ENCODE measurements around the gene MYH7B. TPM values are rescaled to one million over a fixed set of nuclear protein-coding genes. Genes with fewer than 3 reads are reported as not detected.

The MYH7B gene
- total RNA-seq, 1 donor from 2014 or later, result 1.4 TPM

DNA sequence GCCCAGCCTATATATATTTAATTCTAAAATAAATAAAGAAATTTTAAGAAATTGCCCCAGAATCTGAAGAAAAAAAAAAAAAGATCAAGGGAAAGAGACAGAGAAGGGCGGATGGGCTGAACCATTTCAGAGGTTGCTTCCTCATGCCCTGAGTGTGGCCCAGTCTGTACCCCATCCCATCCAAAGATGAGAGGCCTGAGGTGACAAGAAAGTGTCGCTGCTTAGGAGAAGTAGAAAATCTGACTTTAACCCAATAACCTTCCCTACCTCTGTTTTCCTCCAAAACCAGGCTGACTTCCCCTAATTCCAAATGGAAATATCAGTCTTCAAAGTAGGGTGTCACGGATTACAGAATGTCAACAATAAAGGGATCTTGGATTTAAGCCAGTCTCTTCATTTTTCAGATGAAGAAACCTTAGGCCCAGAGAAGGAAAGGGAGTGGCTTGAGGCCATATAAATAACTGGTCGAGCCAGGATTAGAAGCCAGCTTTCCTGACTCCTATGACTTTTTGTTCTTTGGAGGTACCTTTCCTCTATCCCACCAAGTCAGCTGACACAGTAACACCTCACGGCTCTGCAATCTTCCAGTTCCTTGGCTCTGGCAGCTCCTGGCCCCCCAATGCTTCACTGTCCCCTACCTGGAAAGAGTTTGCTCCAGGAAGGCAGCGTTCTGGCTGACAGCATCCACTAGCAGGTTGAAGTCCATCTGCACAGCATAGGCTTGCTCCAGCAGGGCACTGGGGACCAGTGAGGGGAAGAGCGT is 10.2 kb upstream of the MYH7B start:
- peak; percentile 52 for DNase-seq (ENCODE audit: low spot score)

GRCh38 chr20:34946661-34947060 is 9.0 kb upstream of the MYH7B start:
- no peak for DNase-seq (ENCODE audit: low spot score)

DNA sequence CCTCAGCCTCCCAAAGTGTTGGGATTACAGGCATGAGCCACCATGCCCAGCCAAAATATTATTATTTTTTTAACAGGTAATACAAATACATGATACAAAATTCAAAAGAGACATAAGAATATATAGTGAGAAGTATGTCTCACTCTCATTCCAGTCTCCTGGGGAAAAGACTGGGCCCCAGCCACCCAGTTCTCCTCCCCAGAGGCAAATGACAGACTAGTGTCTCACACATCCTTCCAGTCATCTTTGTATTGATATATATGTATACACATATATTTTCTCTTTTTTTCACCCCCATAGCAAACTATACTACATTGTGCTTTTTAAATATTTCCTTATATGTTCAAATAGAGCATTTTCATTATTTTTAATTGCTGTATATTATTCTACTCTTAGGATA is 8.3 kb upstream of the MYH7B start:
- DNase-seq (ENCODE audit: low spot score), result no peak

DNA sequence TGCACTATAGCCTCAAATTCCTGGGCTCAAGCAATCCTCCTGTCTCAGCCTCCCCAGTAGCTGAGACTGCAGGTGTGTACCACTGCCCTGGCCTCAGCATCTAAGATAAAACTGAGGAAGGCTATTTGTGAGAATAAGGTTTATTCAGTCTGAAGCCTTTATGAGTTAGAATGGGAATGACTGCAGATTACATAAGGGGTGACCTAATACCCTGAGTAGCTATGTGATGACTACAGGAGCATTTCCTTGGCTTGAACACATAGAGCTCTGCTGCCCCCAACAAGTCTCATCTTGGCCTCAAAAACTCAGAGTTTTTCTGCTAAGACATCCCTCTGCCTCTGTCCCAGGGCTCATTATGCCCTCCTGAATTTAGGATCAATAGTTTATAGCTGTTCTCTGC is 7.6 kb upstream of the MYH7B start:
- DNase-seq (ENCODE audit: low spot score), result no peak

DNA sequence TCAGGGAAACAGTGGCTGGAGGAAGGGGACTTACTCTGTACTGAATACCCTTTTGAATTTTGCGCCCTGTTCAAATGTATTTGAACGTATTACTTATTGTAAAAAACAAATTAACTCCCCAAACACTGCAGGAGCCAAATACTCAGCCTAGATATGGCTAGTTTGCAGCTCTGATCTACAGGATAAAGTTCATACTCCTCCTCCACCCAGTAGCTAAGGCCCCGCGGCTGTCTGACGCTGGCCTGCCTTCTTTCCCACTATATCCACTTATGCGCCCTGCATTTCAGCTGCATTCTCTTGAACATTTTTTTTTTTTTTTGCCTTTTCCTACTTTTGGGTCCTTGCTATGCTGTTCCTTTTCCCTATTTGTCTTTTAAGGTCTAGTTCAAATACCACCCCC is 6.5 kb upstream of the MYH7B start:
- DNase-seq (ENCODE audit: low spot score), result no peak

DNA sequence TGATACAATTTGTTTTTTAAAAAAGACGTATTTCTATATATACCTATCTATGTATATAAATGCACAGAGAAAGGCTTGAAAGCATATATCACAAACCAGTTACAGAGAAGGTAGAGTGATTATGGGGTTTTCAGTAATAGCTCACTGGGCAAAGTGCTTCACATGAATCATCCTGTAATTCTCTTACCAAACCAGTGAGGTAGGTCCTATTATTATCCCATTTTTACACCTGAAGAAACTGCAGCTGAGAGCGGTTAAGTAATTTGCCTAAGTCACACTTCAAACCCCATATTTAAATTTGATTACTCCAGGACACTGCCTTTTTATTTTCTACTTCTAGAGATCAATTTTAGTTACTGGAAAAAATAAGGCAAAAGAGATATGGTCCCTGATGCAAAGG is 4.4 kb upstream of the MYH7B start:
- no peak for DNase-seq (ENCODE audit: low spot score)

DNA sequence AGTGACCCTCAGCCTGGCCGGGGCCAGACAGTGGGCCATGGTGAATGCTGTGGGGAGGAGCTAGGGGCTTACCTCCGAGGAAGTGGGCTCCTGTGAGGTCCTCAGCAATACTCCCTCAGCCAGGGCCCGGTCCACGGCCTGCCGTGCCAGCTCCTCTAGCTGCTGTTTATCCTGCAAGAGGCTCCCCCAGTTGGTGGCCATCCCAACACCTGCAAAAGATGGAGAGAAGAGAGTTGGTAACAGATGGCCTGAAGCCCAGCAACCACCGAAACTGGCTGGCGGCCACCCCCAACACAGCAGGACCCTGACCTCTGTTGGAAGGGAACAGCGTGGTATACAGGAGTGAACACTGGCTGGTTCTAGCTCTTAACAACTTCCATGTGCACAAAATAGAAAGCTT is 4.0 kb upstream of the MYH7B start:
- DNase-seq (ENCODE audit: low spot score), result no peak

- DNase-seq (ENCODE audit: low spot score), result no peak
Observed at GRCh38 chr20:34952671-34953070, 3.0 kb upstream of the MYH7B start.

GRCh38 chr20:34953960-34954359 is 1.7 kb upstream of the MYH7B start:
- DNase-seq (ENCODE audit: low spot score), result no peak

- no peak for DNase-seq (ENCODE audit: low spot score)
Observed at GRCh38 chr20:34954904-34955230, 801 bp upstream of the MYH7B start.

GRCh38 chr20:34956041-34956458 is 382 bp downstream of the MYH7B start:
- DNase-seq (ENCODE audit: low spot score), result no peak

DNA sequence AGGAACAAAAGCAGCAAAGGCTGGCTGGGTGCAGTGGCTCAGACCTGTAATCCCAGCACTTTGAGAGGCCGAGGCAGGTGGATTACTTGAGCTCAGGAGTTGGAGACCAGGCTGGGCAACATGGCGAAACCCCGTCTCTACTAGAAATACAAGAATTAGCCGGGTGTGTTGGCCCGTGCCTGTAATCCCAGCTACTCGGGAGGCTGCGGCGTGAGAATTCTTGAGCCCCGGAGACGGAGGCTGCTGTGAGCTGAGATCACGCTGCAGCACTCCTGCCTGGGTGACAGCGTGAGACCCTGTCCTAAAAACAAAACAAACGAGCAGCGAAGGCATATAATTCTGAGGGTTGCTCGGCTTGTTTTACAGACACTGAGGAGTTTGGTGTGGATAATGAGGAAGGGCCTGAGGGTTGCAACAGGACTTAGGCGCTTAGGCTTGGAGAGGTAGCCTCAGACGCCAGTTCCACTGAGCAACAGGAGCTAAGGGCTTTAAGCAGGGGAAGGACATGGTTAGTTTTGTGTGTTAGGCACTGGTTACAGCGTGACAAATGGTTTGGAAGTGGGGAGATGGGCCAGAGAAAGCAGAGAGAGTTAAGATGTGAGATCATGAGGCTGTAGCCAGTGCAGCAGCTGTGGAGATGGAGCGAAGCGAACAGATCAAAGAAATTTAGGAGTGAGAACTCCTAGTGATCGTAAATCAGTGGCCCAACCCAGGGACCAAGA is 1.2 kb downstream of the MYH7B start:
- no peak for DNase-seq (ENCODE audit: low spot score)

- no peak for DNase-seq (ENCODE audit: low spot score)
Observed at GRCh38 chr20:34964486-34964885, 8.8 kb downstream of the MYH7B start.

DNA sequence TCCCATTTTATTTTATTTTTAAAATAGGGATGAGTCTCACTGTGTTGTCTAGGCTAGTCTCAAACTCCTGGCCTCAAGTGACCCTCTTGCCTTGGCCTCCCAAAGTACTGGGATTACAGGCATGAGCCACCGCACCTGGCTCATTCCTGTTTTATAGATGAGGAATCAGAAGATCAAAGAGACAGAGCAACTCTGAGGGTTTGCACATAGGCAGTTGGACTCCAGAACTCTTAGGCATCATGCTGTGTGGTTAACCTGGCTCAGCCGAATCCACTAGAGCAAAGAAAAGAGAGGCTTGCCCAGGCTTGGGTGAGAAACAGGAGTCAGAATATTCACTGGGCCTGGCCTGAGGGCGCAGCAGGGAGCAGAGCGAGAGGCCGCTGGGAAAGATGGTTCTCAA is 9.4 kb downstream of the MYH7B start:
- DNase-seq (ENCODE audit: low spot score), result no peak

- no peak for DNase-seq (ENCODE audit: low spot score)
Observed at GRCh38 chr20:34967421-34967820, 11.8 kb downstream of the MYH7B start.

- no peak for DNase-seq (ENCODE audit: low spot score)
Observed at GRCh38 chr20:34968042-34968775, 12.5 kb downstream of the MYH7B start.

DNA sequence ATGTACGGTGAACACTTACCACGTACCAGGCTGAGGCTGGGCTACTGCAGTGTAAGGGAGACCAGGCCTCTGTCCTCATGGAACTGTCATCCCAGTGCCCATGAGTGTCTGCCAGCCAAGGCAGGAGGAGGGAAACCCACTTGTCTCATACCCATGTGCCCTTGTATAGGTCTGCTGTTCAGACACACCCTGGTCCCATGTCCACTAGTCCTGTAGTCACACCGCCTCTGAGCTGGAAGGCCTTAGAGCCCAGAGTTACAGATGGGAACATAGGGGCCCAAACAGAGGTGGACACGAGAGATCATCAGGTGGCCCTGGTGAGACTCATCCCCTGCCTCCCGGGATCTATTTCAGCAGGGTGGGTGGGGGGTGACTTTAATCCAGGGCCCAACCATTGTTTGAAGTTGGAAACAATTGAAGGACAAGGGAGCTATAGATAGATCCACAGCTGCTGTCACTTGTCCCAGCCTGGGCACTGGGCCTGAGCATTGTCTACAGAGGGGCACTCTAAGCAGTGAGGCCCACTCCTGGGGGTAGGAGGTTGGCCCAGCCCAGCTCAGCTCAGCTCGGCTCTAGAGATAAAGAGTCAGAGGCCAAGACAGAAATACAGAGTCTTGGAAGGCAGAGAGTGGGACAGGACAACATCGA is 14.6 kb downstream of the MYH7B start:
- DNase-seq (ENCODE audit: low spot score), result no peak

- no peak for DNase-seq (ENCODE audit: low spot score)
Observed at GRCh38 chr20:34970846-34971560, 15.3 kb downstream of the MYH7B start.

DNA sequence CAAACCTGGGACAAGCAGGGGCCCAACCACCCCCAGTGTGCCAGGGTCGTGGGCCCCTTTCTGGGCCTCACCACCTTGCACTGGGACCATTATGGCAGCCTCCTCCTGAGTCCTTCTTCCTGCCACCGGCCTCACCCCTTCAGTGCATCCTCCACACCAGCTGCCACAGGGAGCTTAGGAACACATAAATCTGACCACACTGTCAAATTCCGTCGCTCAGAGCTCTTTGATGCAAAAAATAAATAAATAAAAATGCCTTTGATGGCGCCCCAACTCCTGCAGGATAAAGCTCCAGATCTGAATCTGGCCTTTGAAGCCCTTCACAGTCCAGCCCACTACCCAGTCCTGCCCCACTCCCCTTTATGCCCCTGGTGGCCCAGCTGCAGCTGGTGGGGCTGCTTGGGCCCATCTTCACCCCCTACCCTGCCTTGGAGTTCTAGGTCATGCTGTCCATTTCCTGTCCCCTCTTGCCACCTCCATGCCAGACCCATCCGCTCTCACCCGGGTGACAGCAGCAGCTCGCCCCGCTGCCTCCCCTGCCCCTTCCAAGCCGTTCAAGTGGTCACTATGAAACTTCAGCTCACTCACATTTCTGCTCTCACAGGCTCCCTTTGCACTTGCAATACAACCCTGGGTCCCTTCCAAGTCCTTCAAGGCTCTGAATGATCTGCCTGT is 16.0 kb downstream of the MYH7B start:
- DNase-seq (ENCODE audit: low spot score), result no peak

DNA sequence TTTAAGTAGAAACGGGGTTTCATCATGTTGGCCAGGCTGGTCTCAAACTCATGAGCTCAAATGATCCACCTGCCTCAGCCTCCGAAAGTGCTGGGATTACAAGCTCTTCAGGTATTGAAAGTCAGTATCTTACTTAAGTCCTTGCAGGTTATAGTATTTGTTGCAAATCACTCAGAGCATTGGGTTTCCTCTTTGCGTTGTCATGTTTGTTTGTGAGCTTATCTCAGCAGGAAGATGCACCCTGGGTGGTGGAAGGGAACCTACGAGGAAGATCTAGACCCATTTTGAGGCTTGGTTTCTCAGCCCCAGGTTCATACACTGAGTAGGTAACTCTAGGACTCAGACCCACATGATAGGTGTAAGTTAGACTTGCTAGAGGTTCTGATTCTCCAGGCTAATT is 18.6 kb downstream of the MYH7B start:
- DNase-seq (ENCODE audit: low spot score), result no peak

DNA sequence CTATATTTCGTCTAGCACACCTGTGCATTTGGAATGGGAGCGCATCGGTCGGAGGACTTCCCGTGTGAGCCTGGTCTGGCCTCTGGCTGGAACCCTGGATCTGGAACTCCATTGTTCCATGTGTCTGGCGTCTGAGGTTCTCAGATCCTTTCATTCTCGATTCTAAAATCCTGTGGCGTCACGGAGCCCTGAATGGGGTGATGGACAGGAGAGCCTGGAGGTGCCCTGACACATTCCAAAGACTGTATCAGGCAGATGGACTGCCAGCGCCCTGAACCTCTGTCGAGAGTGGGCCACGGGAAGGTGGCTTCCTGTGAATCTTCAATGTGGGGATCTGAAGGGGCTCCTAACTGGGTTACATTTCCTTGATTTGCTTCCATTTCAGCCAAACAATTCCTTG is 20.6 kb downstream of the MYH7B start:
- DNase-seq (ENCODE audit: low spot score), result no peak

All from mucosa of gallbladder (tissue), 1 donor.